Measurements from ENCODE around the gene FER1L5. TPM values are rescaled to one million over a fixed set of nuclear protein-coding genes. Genes with fewer than 3 reads are reported as not detected.
"Not testable (repeated sequence)": the region's sequence is repeated elsewhere in the genome, so short reads cannot be mapped to it uniquely, and the experiment has no call there.

Gene FER1L5
- total and polyA plus RNA-seq, 2 donors (not counting 1 experiment from before 2014, with no cell fraction given), result not detected

- TF ChIP-seq EZH2 (IDR thresholded peaks at IDR 0.05; ENCODE audit: borderline replicate concordance, insufficient read depth, low read depth, low read length, poor library complexity, severe bottlenecking) (no peak), CTCF (IDR thresholded peaks at IDR 0.05) (no peak)
- no peaks in the 10 kb centered on the region for H3K4me1 Mint-ChIP-seq
- DNase-seq, result no peak
- Histone ChIP-seq H3K36me3 (replicated peaks in 1 of 2; ENCODE audit: control extremely low read depth in 1 of 2, control insufficient read depth in 1 of 2, extremely low read depth in 1 of 2, insufficient read depth in 2 of 2, low read length in 1 of 2) (no peaks in the 10 kb centered on the region), H3K79me2 (ENCODE audit: control insufficient read depth, insufficient read depth, low read length) (no peaks in the 10 kb centered on the region), H3K4me3 (ENCODE audit: control extremely low read depth in 1 of 5, extremely low read depth in 1 of 5, insufficient read depth in 1 of 5, low read depth in 2 of 5, low read length in 4 of 5) (no peak overlapping the region), H3K27ac (ENCODE audit: low read length in 2 of 2) (no peak overlapping the region), H3K9me3 (ENCODE audit: control extremely low read depth in 1 of 3, control insufficient read depth in 2 of 3, insufficient read depth in 1 of 3, low read length in 2 of 3) (peaks cover 0 to 3% (median 0%) of the 10 kb centered on the region in 3 donors), H2AFZ (ENCODE audit: insufficient read depth, low read depth, low read length, poor library complexity, severe bottlenecking) (no peak overlapping the region), H3K4me1 (ENCODE audit: control insufficient read depth in 2 of 2, insufficient read depth in 2 of 2, low read length in 2 of 2) (no peaks in the 10 kb centered on the region), H3K4me2 (replicated peaks; ENCODE audit: low read depth, low read length, poor library complexity, severe bottlenecking) (no peak overlapping the region), H4K20me1 (ENCODE audit: control insufficient read depth, insufficient read depth, low read length, poor library complexity, severe bottlenecking) (no peaks in the 10 kb centered on the region), H3K9ac (ENCODE audit: low read length) (no peak overlapping the region), H3K27me3 (replicated peaks in 1 of 4; ENCODE audit: control extremely low read depth in 1 of 4, control insufficient read depth in 3 of 4, insufficient read depth in 4 of 4, low read length in 3 of 4) (no peaks in the 10 kb centered on the region)
- ATAC-seq (ENCODE audit: low read depth), result no peak
- WGBS (ENCODE audit: insufficient coverage), result 100% methylated on average over 1 of the region's 1 CpG
- intact Hi-C loops (cut with micrococcal nuclease), result no loop called here
- POLR2A ChIA-PET, result no interaction called here
- no peak overlapping the region for H3K27ac Mint-ChIP-seq
- CTCF ChIA-PET, result no interaction called here
- peaks cover 5% of the 10 kb centered on the region for H3K27me3 Mint-ChIP-seq
- H3K4me3 Mint-ChIP-seq, result no peak overlapping the region
- no peaks in the 10 kb centered on the region for H3K9me3 Mint-ChIP-seq (ENCODE audit: insufficient read depth)
Observed at GRCh38 chr2:96649342-96649741, 6.8 kb downstream of the FER1L5 start.

GRCh38 chr2:96651793-96652192 is 9.2 kb downstream of the FER1L5 start:
- Histone ChIP-seq H3K79me2 (ENCODE audit: control insufficient read depth, insufficient read depth, low read length) (no peaks in the 10 kb centered on the region), H3K9me3 (ENCODE audit: control extremely low read depth in 1 of 3, control insufficient read depth in 2 of 3, insufficient read depth in 1 of 3, low read length in 2 of 3) (peaks cover 0 to 3% (median 0%) of the 10 kb centered on the region in 3 donors), H3K4me1 (ENCODE audit: control insufficient read depth in 2 of 2, insufficient read depth in 2 of 2, low read length in 2 of 2) (peaks cover 5 to 6% of the 10 kb centered on the region in 2 donors), H3K4me2 (replicated peaks; ENCODE audit: low read depth, low read length, poor library complexity, severe bottlenecking) (no peak overlapping the region), H3K36me3 (replicated peaks in 1 of 2; ENCODE audit: control extremely low read depth in 1 of 2, control insufficient read depth in 1 of 2, extremely low read depth in 1 of 2, insufficient read depth in 2 of 2, low read length in 1 of 2) (no peaks in the 10 kb centered on the region), H3K27me3 (replicated peaks in 1 of 4; ENCODE audit: control extremely low read depth in 1 of 4, control insufficient read depth in 3 of 4, insufficient read depth in 4 of 4, low read length in 3 of 4) (no peaks in the 10 kb centered on the region), H2AFZ (ENCODE audit: insufficient read depth, low read depth, low read length, poor library complexity, severe bottlenecking) (no peak overlapping the region), H4K20me1 (ENCODE audit: control insufficient read depth, insufficient read depth, low read length, poor library complexity, severe bottlenecking) (no peaks in the 10 kb centered on the region), H3K27ac (ENCODE audit: low read length in 2 of 2) (no peak overlapping the region), H3K4me3 (ENCODE audit: control extremely low read depth in 1 of 5, extremely low read depth in 1 of 5, insufficient read depth in 1 of 5, low read depth in 2 of 5, low read length in 4 of 5) (no peak overlapping the region), H3K9ac (ENCODE audit: low read length) (no peak overlapping the region)
- CTCF ChIA-PET, result no interaction called here
- WGBS (ENCODE audit: insufficient coverage), result 96% methylated on average over 8 of the region's 8 CpGs
- intact Hi-C loops (cut with micrococcal nuclease), result no loop called here
- H3K4me1 Mint-ChIP-seq, result peaks cover 2% of the 10 kb centered on the region
- POLR2A ChIA-PET, result no interaction called here
- H3K27ac Mint-ChIP-seq, result no peak overlapping the region
- no peak overlapping the region for H3K4me3 Mint-ChIP-seq
- H3K27me3 Mint-ChIP-seq, result peaks cover 5% of the 10 kb centered on the region
- DNase-seq (no peak), ATAC-seq (ENCODE audit: low read depth) (no peak)
- no peak for TF ChIP-seq EZH2 (IDR thresholded peaks at IDR 0.05; ENCODE audit: borderline replicate concordance, insufficient read depth, low read depth, low read length, poor library complexity, severe bottlenecking)
- TF ChIP-seq CTCF (IDR thresholded peaks at IDR 0.05), result no peak
- H3K9me3 Mint-ChIP-seq (ENCODE audit: insufficient read depth), result no peaks in the 10 kb centered on the region

- H3K9ac ChIP-seq (ENCODE audit: low read length); H3K4me3 ChIP-seq (ENCODE audit: control extremely low read depth in 1 of 5, extremely low read depth in 1 of 5, insufficient read depth in 1 of 5, low read depth in 2 of 5, low read length in 4 of 5); H3K4me3 Mint-ChIP-seq; H3K9me3 Mint-ChIP-seq (ENCODE audit: insufficient read depth); ATAC-seq (ENCODE audit: low read depth); H2AFZ ChIP-seq (ENCODE audit: insufficient read depth, low read depth, low read length, poor library complexity, severe bottlenecking); POLR2A ChIA-PET; intact Hi-C loops (cut with micrococcal nuclease); H3K27ac ChIP-seq (ENCODE audit: low read length in 2 of 2); H3K79me2 ChIP-seq (ENCODE audit: control insufficient read depth, insufficient read depth, low read length); H3K27ac Mint-ChIP-seq; H3K4me1 ChIP-seq (ENCODE audit: control insufficient read depth in 2 of 2, insufficient read depth in 2 of 2, low read length in 2 of 2); H4K20me1 ChIP-seq (ENCODE audit: control insufficient read depth, insufficient read depth, low read length, poor library complexity, severe bottlenecking); H3K27me3 ChIP-seq (replicated peaks in 1 of 4; ENCODE audit: control extremely low read depth in 1 of 4, control insufficient read depth in 3 of 4, insufficient read depth in 4 of 4, low read length in 3 of 4); DNase-seq; H3K9me3 ChIP-seq (ENCODE audit: control extremely low read depth in 1 of 3, control insufficient read depth in 2 of 3, insufficient read depth in 1 of 3, low read length in 2 of 3); H3K4me1 Mint-ChIP-seq; H3K36me3 ChIP-seq (replicated peaks in 1 of 2; ENCODE audit: control extremely low read depth in 1 of 2, control insufficient read depth in 1 of 2, extremely low read depth in 1 of 2, insufficient read depth in 2 of 2, low read length in 1 of 2); H3K27me3 Mint-ChIP-seq; CTCF ChIA-PET; H3K4me2 ChIP-seq (replicated peaks; ENCODE audit: low read depth, low read length, poor library complexity, severe bottlenecking): not testable (repeated sequence)
- WGBS (ENCODE audit: insufficient coverage), result 100% methylated on average over 1 of the region's 7 CpGs
Observed at GRCh38 chr2:96654791-96655190, 12.2 kb downstream of the FER1L5 start.
